ENCODE results near the gene SH3PXD2B. TPM values are rescaled to one million over a fixed set of nuclear protein-coding genes. Genes with fewer than 3 reads are reported as not detected.

SH3PXD2B gene
- total and polyA plus RNA-seq, 2 experiments from 2014 or later = 15.2 to 19.8 TPM

GRCh38 chr5:172444626-172445365 lies 9.5 kb downstream of the SH3PXD2B start:
- no peak for TF ChIP-seq EZH2phosphoT487 (IDR thresholded peaks at IDR 0.05; ENCODE audit: insufficient read depth, low read depth)
- no peak for TF ChIP-seq EZH2 (IDR thresholded peaks at IDR 0.05; ENCODE audit: insufficient read depth, poor library complexity, severe bottlenecking)
- Histone ChIP-seq H3F3A (ENCODE audit: insufficient read depth) (peaks cover 36% of the 10 kb centered on the region), H3K4me1 (ENCODE audit: insufficient read depth) (peaks cover 40% of the 10 kb centered on the region), H3K27me3 (replicated peaks; ENCODE audit: insufficient read depth) (no peaks in the 10 kb centered on the region), H3K79me2 (ENCODE audit: insufficient read depth) (peaks cover 94% of the 10 kb centered on the region), H4K20me1 (ENCODE audit: insufficient read depth) (no peaks in the 10 kb centered on the region), H3K27ac (peak overlapping the region; percentile 82), H2AFZ (no peak overlapping the region), H3K9ac (peak overlapping the region; percentile 75), H3K4me3 (no peak overlapping the region), H3K36me3 (ENCODE audit: low read depth) (no peaks in the 10 kb centered on the region), H3K9me2 (ENCODE audit: insufficient read depth) (no peaks in the 10 kb centered on the region), H3K9me3 (ENCODE audit: low read depth) (no peaks in the 10 kb centered on the region), H3K4me2 (ENCODE audit: unreplicated experiment) (peak overlapping the region; percentile 26)
- peak; percentile 29 for DNase-seq
- WGBS, 2 experiments (ENCODE audit: low coverage in 1 of 2, low lambda C conversion rate in 2 of 2, missing lambda C conversion rate in 2 of 2) = 69 to 70% methylated on average over 8 of the region's 8 CpGs
- in situ Hi-C loops (cut with MboI) = no loop called here

- in situ Hi-C loops (cut with MboI) = no loop called here
- no peaks in the 10 kb centered on the region for H3K9me3 ChIP-seq (ENCODE audit: low read depth)
- no peaks in the 10 kb centered on the region for H3K9me2 ChIP-seq (ENCODE audit: insufficient read depth)
- peak overlapping the region; percentile 82 for H3K27ac ChIP-seq
- no peak for TF ChIP-seq EZH2phosphoT487 (IDR thresholded peaks at IDR 0.05; ENCODE audit: insufficient read depth, low read depth)
- TF ChIP-seq EZH2 (IDR thresholded peaks at IDR 0.05; ENCODE audit: insufficient read depth, poor library complexity, severe bottlenecking) = no peak
- H3F3A ChIP-seq (ENCODE audit: insufficient read depth) = peaks cover 36% of the 10 kb centered on the region
- WGBS, 2 experiments (ENCODE audit: low coverage in 1 of 2, low lambda C conversion rate in 2 of 2, missing lambda C conversion rate in 2 of 2) = 58 to 60% methylated on average over 4 of the region's 4 CpGs
- H3K36me3 ChIP-seq (ENCODE audit: low read depth) = no peaks in the 10 kb centered on the region
- peaks cover 40% of the 10 kb centered on the region for H3K4me1 ChIP-seq (ENCODE audit: insufficient read depth)
- no peaks in the 10 kb centered on the region for H4K20me1 ChIP-seq (ENCODE audit: insufficient read depth)
- peak; percentile 77 for DNase-seq
- H3K4me2 ChIP-seq (ENCODE audit: unreplicated experiment) = peak overlapping the region; percentile 26
- peak overlapping the region; percentile 75 for H3K9ac ChIP-seq
- peaks cover 94% of the 10 kb centered on the region for H3K79me2 ChIP-seq (ENCODE audit: insufficient read depth)
- peak overlapping the region; percentile 21; the same call in 1 of the 2 replicates for H3K4me3 ChIP-seq
- H3K27me3 ChIP-seq (replicated peaks; ENCODE audit: insufficient read depth) = no peaks in the 10 kb centered on the region
- no peak overlapping the region for H2AFZ ChIP-seq
Observed at GRCh38 chr5:172444110-172444510, 10.2 kb downstream of the SH3PXD2B start.

GRCh38 chr5:172443441-172444109 lies 10.8 kb downstream of the SH3PXD2B start:
- peaks cover 40% of the 10 kb centered on the region for H3K4me1 ChIP-seq (ENCODE audit: insufficient read depth)
- in situ Hi-C loops (cut with MboI) = no loop called here
- WGBS, 2 experiments (ENCODE audit: low coverage in 1 of 2, low lambda C conversion rate in 2 of 2, missing lambda C conversion rate in 2 of 2) = 10 to 11% methylated on average over 10 of the region's 10 CpGs
- no peaks in the 10 kb centered on the region for H3K9me2 ChIP-seq (ENCODE audit: insufficient read depth)
- no peak for TF ChIP-seq EZH2phosphoT487 (IDR thresholded peaks at IDR 0.05; ENCODE audit: insufficient read depth, low read depth)
- no peak for TF ChIP-seq EZH2 (IDR thresholded peaks at IDR 0.05; ENCODE audit: insufficient read depth, poor library complexity, severe bottlenecking)
- H3K4me3 ChIP-seq = peak overlapping the region; percentile 21; the same call in 1 of the 2 replicates
- DNase-seq = peak; percentile 97
- peak overlapping the region; percentile 82 for H3K27ac ChIP-seq
- H4K20me1 ChIP-seq (ENCODE audit: insufficient read depth) = no peaks in the 10 kb centered on the region
- peaks cover 36% of the 10 kb centered on the region for H3F3A ChIP-seq (ENCODE audit: insufficient read depth)
- H3K27me3 ChIP-seq (replicated peaks; ENCODE audit: insufficient read depth) = no peaks in the 10 kb centered on the region
- H3K9ac ChIP-seq = peak overlapping the region; percentile 75
- H3K36me3 ChIP-seq (ENCODE audit: low read depth) = no peaks in the 10 kb centered on the region
- H3K9me3 ChIP-seq (ENCODE audit: low read depth) = no peaks in the 10 kb centered on the region
- H3K4me2 ChIP-seq (ENCODE audit: unreplicated experiment) = peak overlapping the region; percentile 36
- H3K79me2 ChIP-seq (ENCODE audit: insufficient read depth) = peaks cover 94% of the 10 kb centered on the region
- H2AFZ ChIP-seq = no peak overlapping the region

- no peaks in the 10 kb centered on the region for H3K9me2 ChIP-seq (ENCODE audit: insufficient read depth)
- peaks cover 36% of the 10 kb centered on the region for H3F3A ChIP-seq (ENCODE audit: insufficient read depth)
- no peaks in the 10 kb centered on the region for H3K36me3 ChIP-seq (ENCODE audit: low read depth)
- H3K79me2 ChIP-seq (ENCODE audit: insufficient read depth) = peaks cover 94% of the 10 kb centered on the region
- H4K20me1 ChIP-seq (ENCODE audit: insufficient read depth) = no peaks in the 10 kb centered on the region
- H3K9ac ChIP-seq = peak overlapping the region; percentile 62
- H3K9me3 ChIP-seq (ENCODE audit: low read depth) = no peaks in the 10 kb centered on the region
- DNase-seq = peak; percentile 68
- H3K27me3 ChIP-seq (replicated peaks; ENCODE audit: insufficient read depth) = no peaks in the 10 kb centered on the region
- in situ Hi-C loops (cut with MboI) = no loop called here
- TF ChIP-seq EZH2 (IDR thresholded peaks at IDR 0.05; ENCODE audit: insufficient read depth, poor library complexity, severe bottlenecking) (no peak), EZH2phosphoT487 (IDR thresholded peaks at IDR 0.05; ENCODE audit: insufficient read depth, low read depth) (no peak)
- H3K4me1 ChIP-seq (ENCODE audit: insufficient read depth) = peaks cover 49% of the 10 kb centered on the region
- no peak overlapping the region for H3K4me3 ChIP-seq
- 20 to 25% methylated on average over 2 of the region's 2 CpGs for WGBS, 2 experiments (ENCODE audit: low coverage in 1 of 2, low lambda C conversion rate in 2 of 2, missing lambda C conversion rate in 2 of 2)
- H3K27ac ChIP-seq = peak overlapping the region; percentile 82
- no peak overlapping the region for H2AFZ ChIP-seq
- peak overlapping the region; percentile 36 for H3K4me2 ChIP-seq (ENCODE audit: unreplicated experiment)
Observed at GRCh38 chr5:172442592-172442991, 11.7 kb downstream of the SH3PXD2B start.
